ENCODE measurements around the gene DGKI.
"Not testable (repeated sequence)": the region's sequence is repeated elsewhere in the genome, so short reads cannot be mapped to it uniquely, and the experiment has no call there.

Gene DGKI

DNA sequence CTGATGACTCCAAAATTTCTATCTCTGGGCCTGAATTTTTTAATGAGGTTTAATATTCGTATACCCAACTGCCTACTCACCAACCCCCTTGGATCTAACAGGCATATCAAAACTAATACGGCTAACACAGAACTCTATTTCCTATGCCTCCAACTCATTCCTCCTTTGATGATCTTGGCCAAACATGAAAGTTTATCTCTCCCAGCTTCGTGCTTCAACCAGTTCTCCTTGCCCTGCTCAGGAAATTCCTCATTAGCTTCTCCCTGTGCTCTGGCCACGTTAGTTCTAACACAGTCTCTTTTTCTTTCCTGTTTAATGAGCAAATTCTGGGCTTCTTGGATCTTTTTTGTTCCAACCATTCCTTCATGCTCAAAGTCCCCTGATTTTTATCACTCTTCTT, 364.3 kb downstream of the DGKI start:
- DNase-seq (ENCODE audit: low read depth in 1 of 2, low spot score in 1 of 2): no peak

GRCh38 chr7:137480824-137481365, 365.9 kb downstream of the DGKI start:
- DNase-seq (ENCODE audit: low read depth in 1 of 2, low spot score in 1 of 2): no peak

DNA sequence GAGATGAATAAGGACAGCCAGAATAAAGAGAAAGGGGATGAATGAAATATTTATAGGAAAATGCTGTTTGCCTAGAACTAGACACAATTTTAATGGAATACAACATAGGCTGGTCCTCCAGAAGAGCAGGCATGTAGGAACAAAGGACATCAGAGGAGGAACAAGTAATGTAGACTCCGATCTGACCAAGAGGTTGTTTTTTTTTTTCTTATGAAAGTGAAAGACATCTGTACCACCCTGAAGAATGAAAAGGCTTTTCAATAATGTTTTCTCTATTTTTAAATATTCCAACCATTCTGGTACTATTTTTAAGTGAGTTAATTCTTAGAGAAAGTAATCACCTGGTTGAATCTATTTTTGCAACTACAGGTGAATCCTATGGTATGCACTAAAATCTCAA, 366.4 kb downstream of the DGKI start:
- no peak for DNase-seq (ENCODE audit: low read depth in 1 of 2, low spot score in 1 of 2)

- DNase-seq (ENCODE audit: low read depth in 1 of 2, low spot score in 1 of 2): no peak
These were observed 369.8 kb downstream of the DGKI start for GRCh38 chr7:137476937-137477336.

DNA sequence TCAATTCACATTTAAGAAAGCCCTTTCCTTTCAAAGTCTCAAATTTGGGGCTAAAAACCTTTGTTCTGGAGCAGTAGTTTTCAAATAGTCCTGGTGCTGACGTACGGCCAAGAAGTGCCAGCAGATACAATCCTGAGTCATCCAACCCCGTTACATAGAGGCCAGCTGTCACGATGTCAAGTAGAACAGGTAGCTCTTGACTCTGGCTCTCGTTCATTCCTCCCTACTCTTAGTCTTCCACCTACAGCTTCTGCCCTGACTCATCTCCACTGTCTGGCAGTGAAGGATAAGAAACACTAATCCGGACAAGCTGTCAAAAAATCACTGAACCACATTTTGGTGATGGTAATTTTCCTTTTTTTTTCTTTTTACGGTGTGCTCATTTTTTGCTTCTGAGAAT, 370.8 kb downstream of the DGKI start:
- no peak for DNase-seq (ENCODE audit: low read depth in 1 of 2, low spot score in 1 of 2)

DNA sequence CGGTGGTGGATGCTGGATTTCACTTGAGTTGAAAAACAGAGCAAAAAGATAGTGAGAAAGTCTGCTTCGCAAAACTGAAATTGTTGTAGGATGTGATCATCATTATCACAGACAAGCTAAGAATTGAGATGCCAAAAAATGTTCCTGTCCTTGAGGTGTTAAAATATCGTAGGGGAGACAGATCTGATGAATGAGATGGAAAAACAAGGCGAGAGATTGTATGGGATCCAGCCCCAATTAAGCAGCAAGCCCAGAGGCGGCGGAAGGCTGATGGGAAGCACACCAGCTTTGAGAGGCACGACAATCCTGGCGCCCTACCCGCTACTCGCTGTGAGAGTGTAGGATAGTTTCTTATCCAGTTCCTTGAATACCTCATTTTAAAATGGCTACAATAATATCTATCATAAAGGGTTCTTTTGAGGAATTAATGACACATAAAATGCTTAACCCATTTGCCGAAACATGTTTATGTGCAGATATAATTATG, 372.2 kb downstream of the DGKI start:
- DNase-seq (ENCODE audit: low read depth in 1 of 2, low spot score in 1 of 2): no peak

- DNase-seq (ENCODE audit: low read depth in 1 of 2, low spot score in 1 of 2): no peak
These were observed 375.6 kb downstream of the DGKI start for GRCh38 chr7:137471128-137471527.

DNA sequence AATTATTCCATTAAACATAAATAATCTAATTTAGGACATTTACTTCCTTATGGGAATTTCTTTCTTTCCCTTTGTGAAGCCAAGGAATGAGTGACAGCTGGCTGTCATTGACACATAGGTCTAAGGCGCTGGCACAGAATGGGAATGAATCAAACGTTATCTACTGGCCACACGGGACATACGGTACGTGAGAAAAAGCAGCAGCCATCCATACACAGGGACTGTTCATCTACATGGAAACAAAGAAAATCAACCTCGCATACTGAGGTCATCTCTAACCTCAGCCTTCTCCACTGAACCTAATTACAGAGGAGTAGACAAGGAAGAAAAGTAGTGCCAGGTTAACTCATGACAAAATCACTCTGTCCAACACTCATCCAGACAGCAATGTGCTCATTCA, 376.9 kb downstream of the DGKI start:
- DNase-seq (ENCODE audit: low read depth in 1 of 2, low spot score in 1 of 2): no peak

GRCh38 chr7:137469191-137469811, 377.5 kb downstream of the DGKI start:
- DNase-seq (ENCODE audit: low read depth in 1 of 2, low spot score in 1 of 2): no peak

DNA sequence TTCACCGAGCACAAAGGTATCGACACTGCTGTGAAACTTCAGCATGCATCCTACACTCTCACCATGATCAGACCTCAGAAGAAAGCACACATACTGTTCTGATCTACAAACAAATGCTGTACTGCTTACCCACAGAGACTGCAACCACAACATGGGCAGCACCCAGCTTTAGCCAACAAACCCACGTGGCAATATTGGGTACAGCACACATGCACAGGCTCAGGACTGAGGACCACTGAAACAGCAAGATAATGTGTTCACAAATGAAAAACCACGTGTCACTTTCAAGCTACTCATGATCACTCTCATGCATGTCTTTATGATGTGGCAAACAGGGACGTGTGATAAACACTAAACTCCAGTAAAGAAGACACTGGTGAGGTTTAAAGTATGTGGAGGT, 383.9 kb downstream of the DGKI start:
- no peak for DNase-seq (ENCODE audit: low read depth in 1 of 2, low spot score in 1 of 2)

DNA sequence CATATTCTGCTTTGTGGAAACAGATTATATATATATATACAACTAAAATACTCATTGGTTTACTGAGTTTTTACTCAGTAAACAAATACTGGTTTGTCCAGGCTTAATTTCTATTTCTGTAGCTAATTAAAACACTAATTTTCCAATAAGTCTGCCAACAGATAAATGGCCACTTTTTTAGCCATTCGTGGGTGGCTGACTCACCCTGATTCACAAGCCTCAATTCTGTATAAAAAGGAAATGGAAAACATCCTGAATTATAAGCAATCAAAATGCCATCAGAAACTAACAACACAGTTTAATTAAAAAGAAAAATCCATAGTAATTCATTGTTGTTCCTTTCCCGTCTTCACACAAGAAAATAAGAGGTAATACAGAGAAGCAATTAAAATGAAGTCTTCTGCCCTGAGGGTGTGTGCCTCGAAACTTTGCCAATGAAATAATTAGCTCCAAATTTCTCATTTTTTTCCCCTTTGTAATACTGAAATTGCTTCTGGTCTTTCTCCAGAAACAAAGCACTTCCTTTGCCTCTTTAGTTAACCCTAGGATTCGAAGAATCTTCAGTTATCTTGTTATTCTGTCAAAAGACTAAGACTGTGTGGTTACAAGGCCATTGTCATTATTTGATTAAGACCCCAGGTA, 384.6 kb downstream of the DGKI start:
- DNase-seq (ENCODE audit: low read depth in 1 of 2, low spot score in 1 of 2): no peak

DNA sequence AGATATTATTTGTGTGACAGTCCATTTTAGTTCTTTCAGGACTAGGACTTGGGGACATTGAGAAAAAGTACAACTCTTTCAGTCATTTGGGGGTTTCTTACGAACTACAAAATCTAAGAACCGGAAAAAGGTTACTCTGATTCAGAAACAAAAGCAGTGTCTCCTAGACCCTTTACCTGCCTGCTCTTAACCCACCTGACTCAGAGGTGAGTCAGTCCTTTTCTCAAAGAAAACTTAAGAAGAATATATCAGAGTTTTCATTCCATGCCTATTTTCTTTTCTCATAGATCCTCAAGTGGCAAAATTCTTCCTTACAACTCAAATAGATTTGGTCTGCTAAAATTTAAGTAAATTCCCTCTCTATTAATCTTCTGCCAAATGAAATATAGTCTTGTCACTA, 388.4 kb downstream of the DGKI start:
- no peak for DNase-seq (ENCODE audit: low read depth in 1 of 2, low spot score in 1 of 2)

GRCh38 chr7:137454767-137455166, 392.0 kb downstream of the DGKI start:
- DNase-seq (ENCODE audit: low read depth in 1 of 2, low spot score in 1 of 2): no peak

DNA sequence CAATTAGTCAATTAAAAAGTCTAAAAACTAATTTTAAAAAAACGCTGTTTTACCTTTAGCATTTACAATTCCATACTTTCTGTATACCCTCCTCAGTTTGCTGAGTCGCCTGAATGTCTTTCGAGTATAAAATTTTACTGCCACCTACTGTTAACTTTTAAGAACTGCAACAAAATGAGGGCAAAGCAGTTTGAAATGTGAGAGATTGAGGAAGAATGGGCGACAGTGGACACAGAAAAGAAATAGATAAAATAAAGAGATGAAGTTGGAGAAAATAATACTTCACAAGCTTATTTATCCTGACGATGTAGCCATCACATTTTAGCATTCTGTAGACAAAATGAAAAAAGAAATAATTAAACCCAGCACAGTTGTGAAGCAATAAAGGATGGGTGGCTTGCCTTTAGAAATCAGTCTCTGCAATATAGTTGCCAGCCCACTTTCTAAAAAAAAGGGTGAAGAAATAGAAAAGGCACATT, 392.5 kb downstream of the DGKI start:
- no peak for DNase-seq (ENCODE audit: low read depth in 1 of 2, low spot score in 1 of 2)

- no peak for DNase-seq (ENCODE audit: low read depth in 1 of 2, low spot score in 1 of 2)
These were observed 393.4 kb downstream of the DGKI start for GRCh38 chr7:137453356-137453755.

DNA sequence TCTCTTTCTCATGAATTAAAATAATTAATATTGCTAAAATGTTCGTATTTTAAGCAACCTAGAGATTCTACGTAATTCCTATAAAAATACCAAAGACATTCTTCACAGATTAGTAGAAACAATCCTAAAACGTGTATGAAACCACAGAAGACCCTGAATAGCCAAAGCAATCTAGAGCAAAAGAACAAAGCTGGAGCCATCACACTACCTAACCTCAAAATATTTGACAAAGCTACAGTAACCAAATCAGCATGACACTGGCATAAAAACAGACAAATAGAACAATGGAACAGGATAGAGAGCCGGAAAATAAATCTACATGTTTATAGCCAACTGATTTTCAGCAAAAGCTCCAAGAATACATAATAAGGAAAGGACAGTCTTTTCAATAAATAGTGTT, 397.8 kb downstream of the DGKI start:
- no peak for DNase-seq (ENCODE audit: low read depth in 1 of 2, low spot score in 1 of 2)

- DNase-seq (ENCODE audit: low read depth in 1 of 2, low spot score in 1 of 2): not testable (repeated sequence)
These were observed 398.2 kb downstream of the DGKI start for GRCh38 chr7:137448572-137448971.

DNA sequence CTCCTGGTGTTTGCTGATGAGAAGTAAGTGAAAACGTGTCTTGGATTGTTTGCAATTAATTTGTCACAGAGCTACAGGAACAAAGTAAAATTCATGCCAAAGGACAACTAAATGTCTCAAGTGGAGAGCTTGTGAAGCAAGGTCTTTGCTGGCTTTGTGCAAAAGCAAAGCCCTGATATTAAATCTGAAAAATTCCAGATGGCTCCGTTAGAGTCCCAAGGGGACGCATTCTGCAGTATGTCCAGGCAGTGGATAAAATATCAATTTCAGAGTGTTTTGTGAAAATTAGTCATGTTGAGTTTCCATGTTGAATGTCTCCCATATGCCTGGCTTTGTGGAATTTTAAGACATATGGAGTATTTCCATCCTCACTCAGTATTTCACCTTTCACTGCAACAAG, 400.7 kb downstream of the DGKI start:
- no peak for DNase-seq (ENCODE audit: low read depth in 1 of 2, low spot score in 1 of 2)

GRCh38 chr7:137445268-137445667, 401.5 kb downstream of the DGKI start:
- DNase-seq (ENCODE audit: low read depth in 1 of 2, low spot score in 1 of 2): no peak

- no peak for DNase-seq (ENCODE audit: low read depth in 1 of 2, low spot score in 1 of 2)
These were observed 403.2 kb downstream of the DGKI start for GRCh38 chr7:137443616-137444015.

DNA sequence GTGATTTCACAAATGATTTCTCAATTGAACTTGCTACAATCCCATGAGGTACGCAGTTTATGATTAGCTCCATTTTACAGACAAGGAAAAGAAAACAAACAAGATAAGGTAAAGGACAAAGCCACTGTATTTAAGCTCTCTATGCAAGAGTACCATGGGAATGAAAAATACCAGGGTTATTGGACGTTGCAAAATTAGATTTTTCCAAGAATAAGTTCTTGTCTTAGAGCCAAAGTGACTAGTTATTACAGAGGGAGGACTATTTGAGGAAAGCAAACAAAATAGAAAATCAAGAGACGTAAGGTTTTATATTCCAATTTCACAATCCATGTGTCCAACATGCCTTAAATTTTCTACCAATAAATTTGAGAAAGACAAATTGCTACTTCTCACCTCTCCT, 405.3 kb downstream of the DGKI start:
- no peak for DNase-seq (ENCODE audit: low read depth in 1 of 2, low spot score in 1 of 2)

Data from stimulated activated CD4-positive, alpha-beta T cell treated with anti-CD3 and anti-CD28 coated beads, Interleukin-15, amount 100 ng/mL, for 1 hour (primary cell).